Cardiac muscle cell (in vitro differentiated cells and primary cell): ENCODE measurements around the gene PDE4B. TPM values are rescaled to one million over a fixed set of nuclear protein-coding genes. Genes with fewer than 3 reads are reported as not detected.

ENCODE experiments used
- DNase-seq, 2 donors: peaks; one replicate each; pipeline versions ENCODE4 v3.0.0 to v3.0.0-alpha.2; 2010 to 2017; ENCODE audit warnings: low read depth in 1 of 2, low spot score in 1 of 2
- H3K27ac ChIP-seq: fragments of 200-600 bp; sonication (generic); 2 replicates; pipeline ENCODE4 v1.5.1; 2016
- H3K27me3 ChIP-seq: fragments of 200-600 bp; sonication (generic); 2 replicates; pipeline ENCODE4 v1.6.0; 2016; ENCODE audit warnings: control low read depth
- H3K36me3 ChIP-seq: fragments of 200-600 bp; sonication (generic); 2 replicates; pipeline ENCODE4 v1.5.1; 2016; ENCODE audit warnings: control low read depth
- H3K4me1 ChIP-seq: fragments of 200-600 bp; sonication (generic); 2 replicates; pipeline ENCODE4 v1.8.1; 2017; ENCODE audit warnings: low read depth, mild to moderate bottlenecking, mixed run types
- H3K4me3 ChIP-seq: fragments of 200-600 bp; sonication (generic); 2 replicates; pipeline ENCODE4 v1.5.1; 2016; ENCODE audit warnings: mild to moderate bottlenecking
- H3K9me3 ChIP-seq: fragments of 200-600 bp; sonication (generic); 2 replicates; pipeline ENCODE4 v1.5.1; 2017; ENCODE audit warnings: low read depth, mild to moderate bottlenecking, control low read depth
- CTCF ChIP-seq: IDR thresholded peaks from 2 replicates; pipeline ENCODE4 v1.5.1; 2012; ENCODE audit warnings: low read depth, mild to moderate bottlenecking, low read length
- polyA plus RNA-seq: library from polyadenylated mRNA; unstranded; fragments of >200 nt; fragmentation: Nextera tagmentation; extraction: Ambion mirVana; gene quantifications from 2 replicates; pipeline ENCODE4 v1.2.1, GENCODE V29; 2016
- total RNA-seq: library from RNA; depleted of rRNA; stranded (reverse); fragments of >200 nt; gene quantifications from 2 replicates; pipeline ENCODE4 v1.2.3, GENCODE V29; 2016

Gene PDE4B
- total and polyA plus RNA-seq, 2 experiments from 2014 or later = 0.65 to 3.9 TPM

DNA sequence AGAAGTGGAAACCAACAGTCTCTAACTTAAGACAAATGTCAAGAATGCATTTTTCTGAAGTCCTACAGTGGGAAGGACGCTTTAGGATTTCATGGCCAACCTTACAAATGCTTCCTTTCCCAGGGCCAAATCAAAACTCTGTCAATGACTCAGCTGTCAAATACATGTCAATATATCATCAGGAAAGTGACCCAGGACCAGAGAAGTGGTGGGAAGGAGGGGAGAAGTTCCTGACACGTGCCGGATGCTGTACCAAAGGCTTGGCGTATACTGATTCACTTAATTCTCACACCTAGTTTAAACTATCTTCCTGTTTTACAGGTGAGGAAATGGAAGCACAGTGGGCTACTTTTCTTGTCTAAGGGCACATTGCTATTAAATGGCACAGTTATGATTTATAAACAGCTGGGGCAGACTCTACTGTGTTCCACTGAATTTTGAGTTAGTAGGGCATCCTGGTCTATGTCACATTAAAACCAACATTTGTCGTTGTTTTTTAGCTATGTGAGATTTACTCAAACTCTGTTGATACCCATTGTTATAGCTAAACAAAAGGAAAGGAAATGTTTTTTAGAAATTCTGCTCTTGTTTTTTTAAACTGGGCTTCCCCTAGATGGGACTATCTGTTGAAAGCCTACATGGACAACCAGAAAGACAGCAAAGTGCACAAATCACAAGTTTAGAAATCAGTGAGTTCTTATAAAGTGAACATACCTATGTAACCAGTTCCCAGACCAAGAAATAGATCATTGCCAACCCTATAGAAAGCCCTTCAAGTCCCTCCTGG, 533.1 kb downstream of the PDE4B start:
- DNase-seq = no peak
- Histone ChIP-seq H3K4me3 (no peak overlapping the region), H3K27me3 (no peaks in the 10 kb centered on the region), H3K36me3 (no peaks in the 10 kb centered on the region), H3K9me3 (no peaks in the 10 kb centered on the region), H3K4me1 (no peaks in the 10 kb centered on the region), H3K27ac (no peak overlapping the region)
- TF ChIP-seq CTCF = no peak

DNA sequence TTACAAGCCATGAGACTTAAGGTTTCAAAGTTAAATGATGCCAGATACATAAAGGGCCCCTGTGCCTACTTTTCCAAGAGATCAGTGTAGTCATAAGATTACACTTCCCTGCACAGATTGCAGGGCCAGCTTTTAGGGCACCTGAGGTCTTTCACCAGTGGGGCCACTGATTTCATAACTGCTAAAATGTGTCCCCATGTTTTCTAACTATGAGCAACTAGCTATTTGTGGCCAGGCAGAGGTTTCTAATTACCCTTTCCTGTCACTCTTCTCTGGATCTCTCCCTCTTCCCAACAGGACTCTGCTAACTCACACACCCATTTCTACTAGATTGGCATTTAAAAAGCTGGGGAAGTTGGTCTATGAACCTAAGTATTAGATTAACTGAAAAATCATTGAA, 534.2 kb downstream of the PDE4B start:
- no peak for TF ChIP-seq CTCF
- no peak overlapping the region for H3K4me3 ChIP-seq
- H3K9me3 ChIP-seq = no peaks in the 10 kb centered on the region
- H3K27ac ChIP-seq = no peak overlapping the region
- peaks cover 5% of the 10 kb centered on the region for H3K4me1 ChIP-seq
- H3K36me3 ChIP-seq = no peaks in the 10 kb centered on the region
- DNase-seq = no peak
- H3K27me3 ChIP-seq = no peaks in the 10 kb centered on the region

DNA sequence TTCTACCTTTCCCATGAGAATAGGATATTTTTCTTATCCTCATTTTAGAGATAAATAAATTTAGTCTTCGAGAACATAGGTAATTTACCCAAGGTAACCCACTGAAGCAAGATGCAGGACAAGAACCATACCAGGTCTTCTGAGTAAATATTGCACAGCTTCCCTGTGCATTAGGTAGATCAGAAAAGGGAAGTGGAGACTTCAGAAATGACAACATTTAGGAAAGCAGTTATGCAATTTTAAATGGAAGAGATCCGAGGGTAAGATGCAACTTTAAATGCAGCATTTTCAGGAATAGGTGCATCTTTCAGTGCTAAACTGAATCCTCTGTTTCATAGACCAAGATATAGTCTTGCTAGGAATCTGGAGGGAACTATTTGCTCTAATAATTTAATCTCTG, 534.9 kb downstream of the PDE4B start:
- Histone ChIP-seq H3K36me3 (no peaks in the 10 kb centered on the region), H3K4me3 (no peak overlapping the region), H3K27me3 (no peaks in the 10 kb centered on the region), H3K9me3 (no peaks in the 10 kb centered on the region), H3K27ac (no peak overlapping the region), H3K4me1 (peaks cover 9% of the 10 kb centered on the region)
- no peak for TF ChIP-seq CTCF
- DNase-seq = no peak

GRCh38 chr1:66328896-66329295, 536.2 kb downstream of the PDE4B start:
- peaks cover 10% of the 10 kb centered on the region for H3K4me1 ChIP-seq
- TF ChIP-seq CTCF = no peak
- H3K4me3 ChIP-seq = no peak overlapping the region
- DNase-seq = no peak
- H3K36me3 ChIP-seq = no peaks in the 10 kb centered on the region
- no peaks in the 10 kb centered on the region for H3K9me3 ChIP-seq
- H3K27me3 ChIP-seq = no peaks in the 10 kb centered on the region
- H3K27ac ChIP-seq = no peak overlapping the region

DNA sequence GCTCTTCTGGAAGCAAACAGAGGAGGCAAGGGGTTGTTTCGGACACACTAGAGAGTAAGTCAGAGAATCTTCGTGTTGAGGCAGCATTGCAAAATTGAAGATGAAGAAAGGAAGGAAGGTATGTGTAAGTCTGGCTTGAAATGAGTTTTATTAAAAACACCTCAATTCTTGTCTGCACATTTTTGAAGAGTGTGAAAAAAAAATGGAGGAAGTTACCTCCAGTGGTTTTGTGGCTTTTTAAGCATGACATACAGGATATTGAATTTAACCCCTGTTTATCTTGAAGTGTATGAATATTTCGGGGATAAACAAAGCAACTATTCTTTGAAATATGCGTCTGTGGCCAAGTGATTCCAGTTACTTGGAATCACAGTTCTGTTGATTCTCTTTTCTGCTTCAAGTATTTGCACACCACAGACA, 538.0 kb downstream of the PDE4B start:
- no peak overlapping the region for H3K4me3 ChIP-seq
- H3K9me3 ChIP-seq = no peaks in the 10 kb centered on the region
- DNase-seq = peak in 1 of 2 donors; percentile 73
- H3K4me1 ChIP-seq = peaks cover 10% of the 10 kb centered on the region
- H3K27ac ChIP-seq = no peak overlapping the region
- no peaks in the 10 kb centered on the region for H3K27me3 ChIP-seq
- no peaks in the 10 kb centered on the region for H3K36me3 ChIP-seq
- TF ChIP-seq CTCF = no peak
